ENCODE data around the gene HAPSTR1. TPM values are rescaled to one million over a fixed set of nuclear protein-coding genes. Genes with fewer than 3 reads are reported as not detected.

Gene HAPSTR1
- total and polyA plus RNA-seq, 4 donors = 14.0 to 67.5 (median 42.3) TPM

DNA sequence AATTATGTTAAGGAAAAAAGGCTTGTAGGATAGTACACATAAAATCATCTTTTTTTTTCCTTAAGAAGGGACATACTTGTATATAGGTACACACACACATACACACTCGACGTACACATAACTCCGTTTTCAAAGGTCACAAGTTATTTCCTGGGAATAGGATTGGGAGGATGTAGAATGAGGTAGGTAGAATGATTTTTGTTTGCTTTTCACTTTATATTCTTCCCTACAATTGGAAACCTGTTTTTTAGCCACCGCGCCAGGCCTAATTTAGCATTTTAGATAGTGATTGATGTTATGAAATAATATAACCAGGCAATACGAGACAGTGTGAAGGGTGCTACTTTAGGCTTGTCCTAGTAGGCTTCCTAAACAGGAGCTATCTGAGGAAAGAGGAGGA lies 1.8 kb upstream of the HAPSTR1 start:
- ATAC-seq (ENCODE audit: low FRiP score) (no peak), DNase-seq (no peak)
- Histone ChIP-seq H3K4me3 (ENCODE audit: low read length in 2 of 2) (no peak overlapping the region), H3K9me3 (ENCODE audit: control insufficient read depth, low read length) (no peaks in the 10 kb centered on the region), H3K36me3 (ENCODE audit: control insufficient read depth in 1 of 2, insufficient read depth in 2 of 2, low read length in 1 of 2) (no peaks in the 10 kb centered on the region), H3K4me1 (ENCODE audit: control insufficient read depth in 1 of 2, insufficient read depth in 2 of 2, low read length in 2 of 2) (peaks cover 0 to 2% of the 10 kb centered on the region in 2 donors), H3K27ac (ENCODE audit: low read depth in 1 of 2, low read length in 2 of 2) (peak overlapping the region in 1 of 2 donors; percentile 9), H3K27me3 (ENCODE audit: control insufficient read depth in 1 of 2, insufficient read depth in 2 of 2, low read length in 1 of 2) (peaks cover 0 to 2% of the 10 kb centered on the region in 2 donors)
- WGBS, 2 donors = 89 to 92% methylated on average over 6 of the region's 6 CpGs
- intact Hi-C loops (cut with DNase I) = loop anchor here in 1 of 2 donors (5.0 kb wide), 1 partner anchor 42 kb away; no protein-coding TSS in a partner anchor

DNA sequence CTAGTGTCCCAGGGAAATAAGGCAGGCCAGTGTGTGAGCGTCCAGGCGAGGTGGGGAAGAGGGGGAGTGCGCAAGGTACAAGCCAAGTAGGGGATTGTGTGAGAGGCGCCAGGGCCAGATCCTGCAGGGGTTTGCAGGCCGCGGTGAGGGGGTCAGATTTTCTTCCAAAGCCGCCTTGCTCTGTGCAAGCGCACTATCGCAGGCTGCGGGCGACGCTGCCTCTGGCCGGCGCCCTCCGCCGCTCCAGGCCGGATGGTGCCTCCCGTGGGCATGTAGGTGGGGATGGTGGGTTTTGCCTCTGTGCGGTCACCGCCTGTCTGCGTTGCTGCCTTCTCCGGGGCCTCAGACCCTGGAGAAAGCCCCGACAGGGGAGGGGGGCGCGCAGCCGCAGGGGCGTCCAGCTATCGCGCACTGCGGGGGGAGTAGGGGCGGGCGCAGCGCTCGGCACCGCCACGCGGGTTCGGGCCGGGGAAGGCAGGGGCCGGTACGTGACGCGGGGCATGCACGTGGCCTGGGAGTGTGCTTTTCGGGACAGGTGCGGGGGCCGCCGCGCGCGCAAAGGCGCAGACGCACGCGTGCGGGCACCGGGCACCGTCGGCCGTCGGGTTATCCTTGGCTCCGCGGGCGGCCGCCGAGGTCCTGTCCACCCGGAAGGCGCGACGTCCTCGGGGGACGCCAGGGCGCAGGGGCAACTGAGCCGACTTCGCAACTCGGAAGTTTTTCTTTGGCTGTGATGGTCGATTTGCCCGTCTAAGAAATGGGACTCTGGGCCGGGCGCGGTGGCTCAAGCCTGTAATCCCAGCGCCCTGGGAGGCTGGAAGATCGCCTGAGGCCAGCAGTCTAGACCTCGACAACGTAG lies 1.1 kb upstream of the HAPSTR1 start:
- no peaks in the 10 kb centered on the region for H3K9me3 ChIP-seq (ENCODE audit: control insufficient read depth, low read length)
- peaks cover 0 to 2% of the 10 kb centered on the region in 2 donors for H3K4me1 ChIP-seq (ENCODE audit: control insufficient read depth in 1 of 2, insufficient read depth in 2 of 2, low read length in 2 of 2)
- WGBS, 2 donors = 4 to 5% methylated on average over 84 to 85 of the region's 85 CpGs
- ATAC-seq (ENCODE audit: low FRiP score) = peak; percentile 17
- peak overlapping the region; percentile 7 to 44 for H3K4me3 ChIP-seq (ENCODE audit: low read length in 2 of 2)
- H3K27ac ChIP-seq (ENCODE audit: low read depth in 1 of 2, low read length in 2 of 2) = peak overlapping the region in 1 of 2 donors; percentile 81
- intact Hi-C loops (cut with DNase I) = loop anchor here in 1 of 2 donors (5.0 kb wide), 1 partner anchor 43 kb away; no protein-coding TSS in a partner anchor
- peaks cover 0 to 2% of the 10 kb centered on the region in 2 donors for H3K27me3 ChIP-seq (ENCODE audit: control insufficient read depth in 1 of 2, insufficient read depth in 2 of 2, low read length in 1 of 2)
- no peaks in the 10 kb centered on the region for H3K36me3 ChIP-seq (ENCODE audit: control insufficient read depth in 1 of 2, insufficient read depth in 2 of 2, low read length in 1 of 2)
- DNase-seq = peak; percentile 64 to 84

DNA sequence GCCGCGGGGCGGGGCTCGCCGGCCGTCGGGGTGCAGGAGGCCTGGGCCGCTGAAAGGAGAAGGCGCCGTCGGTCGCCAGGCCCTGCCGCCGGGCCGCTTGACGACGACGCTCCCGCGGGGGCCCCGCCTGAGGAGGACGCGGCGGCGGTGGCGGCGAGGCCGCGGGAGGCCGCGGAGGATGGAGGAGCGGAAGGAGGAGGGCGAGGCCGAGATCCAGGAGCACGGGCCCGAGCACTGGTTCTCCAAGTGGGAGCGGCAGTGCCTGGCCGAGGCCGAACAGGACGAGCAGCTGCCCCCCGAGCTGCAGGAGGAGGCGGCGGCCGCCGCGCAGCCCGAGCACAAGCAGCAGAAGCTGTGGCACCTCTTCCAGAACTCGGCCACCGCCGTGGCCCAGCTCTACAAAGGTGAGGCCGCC lies 430 bp downstream of the HAPSTR1 start:
- Histone ChIP-seq H3K36me3 (ENCODE audit: control insufficient read depth in 1 of 2, insufficient read depth in 2 of 2, low read length in 1 of 2) (no peaks in the 10 kb centered on the region), H3K27ac (ENCODE audit: low read depth in 1 of 2, low read length in 2 of 2) (peak overlapping the region; percentile 97 to 98), H3K27me3 (ENCODE audit: control insufficient read depth in 1 of 2, insufficient read depth in 2 of 2, low read length in 1 of 2) (peaks cover 0 to 2% of the 10 kb centered on the region in 2 donors), H3K4me1 (ENCODE audit: control insufficient read depth in 1 of 2, insufficient read depth in 2 of 2, low read length in 2 of 2) (peaks cover 0 to 2% of the 10 kb centered on the region in 2 donors), H3K9me3 (ENCODE audit: control insufficient read depth, low read length) (no peaks in the 10 kb centered on the region), H3K4me3 (ENCODE audit: low read length in 2 of 2) (peak overlapping the region; percentile 94 to 99)
- WGBS, 2 donors = 0 to 1% methylated on average over 23 to 51 of the region's 51 CpGs
- intact Hi-C loops (cut with DNase I) = loop anchor here in 1 of 2 donors (5.0 kb wide), 1 partner anchor 45 kb away; no protein-coding TSS in a partner anchor
- ATAC-seq (ENCODE audit: low FRiP score) = no peak
- peak; percentile 68 to 82 for DNase-seq

DNA sequence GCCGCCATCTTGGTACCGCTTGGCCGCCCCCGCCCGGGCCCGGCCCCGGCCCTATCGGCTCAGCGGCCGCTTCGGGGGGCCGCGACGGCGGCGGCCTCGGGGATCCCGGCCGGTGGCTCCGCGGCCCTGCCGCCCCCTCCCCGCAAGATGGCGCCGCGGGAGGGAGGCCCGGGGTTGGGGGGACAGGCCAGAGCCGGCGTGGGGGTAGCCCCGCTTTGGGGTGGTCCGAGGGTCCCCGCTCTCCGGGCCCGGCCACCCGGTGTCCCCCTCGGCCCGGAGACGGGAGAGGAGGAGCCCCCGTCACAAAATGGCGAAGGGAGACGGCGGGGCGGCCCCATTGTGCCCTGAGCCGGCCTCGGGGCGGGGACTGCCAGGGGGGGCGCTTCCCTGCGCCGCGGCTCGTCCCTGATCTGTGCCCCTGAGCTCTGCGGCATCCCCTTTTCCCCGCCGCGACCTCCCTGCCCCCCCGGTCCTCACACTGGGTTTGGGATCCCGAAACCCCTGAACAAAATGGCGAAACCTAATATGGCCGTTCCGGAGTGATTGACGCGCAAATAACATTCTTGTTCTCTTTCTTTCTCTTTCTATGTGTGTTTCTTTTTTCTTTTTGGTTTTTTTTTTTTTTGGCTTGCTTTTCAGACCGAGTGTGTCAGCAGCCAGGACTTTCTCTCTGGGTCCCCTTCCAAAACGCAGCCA lies 986 bp downstream of the HAPSTR1 start:
- Histone ChIP-seq H3K9me3 (ENCODE audit: control insufficient read depth, low read length) (no peaks in the 10 kb centered on the region), H3K27ac (ENCODE audit: low read depth in 1 of 2, low read length in 2 of 2) (peak overlapping the region; percentile 97 to 98), H3K4me1 (ENCODE audit: control insufficient read depth in 1 of 2, insufficient read depth in 2 of 2, low read length in 2 of 2) (peaks cover 0 to 4% of the 10 kb centered on the region in 2 donors), H3K36me3 (ENCODE audit: control insufficient read depth in 1 of 2, insufficient read depth in 2 of 2, low read length in 1 of 2) (no peaks in the 10 kb centered on the region), H3K27me3 (ENCODE audit: control insufficient read depth in 1 of 2, insufficient read depth in 2 of 2, low read length in 1 of 2) (peaks cover 0 to 2% of the 10 kb centered on the region in 2 donors), H3K4me3 (ENCODE audit: low read length in 2 of 2) (peak overlapping the region; percentile 94 to 99)
- ATAC-seq (ENCODE audit: low FRiP score) = peak; percentile 11
- intact Hi-C loops (cut with DNase I) = loop anchor here in 1 of 2 donors (5.0 kb wide), 1 partner anchor 45 kb away; no protein-coding TSS in a partner anchor
- 0 to 1% methylated on average over 38 to 64 of the region's 64 CpGs for WGBS, 2 donors
- DNase-seq = peak; percentile 65 to 83

DNA sequence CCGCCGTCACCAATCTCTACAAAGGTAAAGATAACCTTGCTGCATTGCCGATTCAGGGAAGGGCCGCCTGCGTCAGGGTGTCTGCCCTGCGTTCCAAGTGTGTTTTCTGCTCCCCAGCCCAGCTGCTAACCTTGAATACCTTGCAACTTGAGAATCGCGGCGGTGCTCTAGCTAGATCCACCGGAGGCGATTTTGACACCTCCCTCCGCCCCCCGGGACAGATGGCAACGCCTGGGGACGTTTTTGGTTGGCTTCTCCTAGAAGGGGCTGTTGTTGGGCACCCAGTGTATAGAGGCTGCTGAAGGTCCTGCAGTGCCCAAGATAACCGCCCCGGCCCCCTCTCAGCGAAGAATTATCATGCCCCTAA lies 1.5 kb downstream of the HAPSTR1 start:
- Histone ChIP-seq H3K9me3 (ENCODE audit: control insufficient read depth, low read length) (no peaks in the 10 kb centered on the region), H3K27me3 (ENCODE audit: control insufficient read depth in 1 of 2, insufficient read depth in 2 of 2, low read length in 1 of 2) (peaks cover 0 to 2% of the 10 kb centered on the region in 2 donors), H3K4me1 (ENCODE audit: control insufficient read depth in 1 of 2, insufficient read depth in 2 of 2, low read length in 2 of 2) (peaks cover 4 to 5% of the 10 kb centered on the region in 2 donors), H3K4me3 (ENCODE audit: low read length in 2 of 2) (peak overlapping the region; percentile 94 to 99), H3K27ac (ENCODE audit: low read depth in 1 of 2, low read length in 2 of 2) (peak overlapping the region in 1 of 2 donors; percentile 98), H3K36me3 (ENCODE audit: control insufficient read depth in 1 of 2, insufficient read depth in 2 of 2, low read length in 1 of 2) (no peaks in the 10 kb centered on the region)
- ATAC-seq (ENCODE audit: low FRiP score) (no peak), DNase-seq (peak in 1 of 2 donors; percentile 63)
- intact Hi-C loops (cut with DNase I) = loop anchor here in 1 of 2 donors (5.0 kb wide), 1 partner anchor 46 kb away; no protein-coding TSS in a partner anchor
- WGBS, 2 donors = 0 to 1% methylated on average over 18 of the region's 18 CpGs

DNA sequence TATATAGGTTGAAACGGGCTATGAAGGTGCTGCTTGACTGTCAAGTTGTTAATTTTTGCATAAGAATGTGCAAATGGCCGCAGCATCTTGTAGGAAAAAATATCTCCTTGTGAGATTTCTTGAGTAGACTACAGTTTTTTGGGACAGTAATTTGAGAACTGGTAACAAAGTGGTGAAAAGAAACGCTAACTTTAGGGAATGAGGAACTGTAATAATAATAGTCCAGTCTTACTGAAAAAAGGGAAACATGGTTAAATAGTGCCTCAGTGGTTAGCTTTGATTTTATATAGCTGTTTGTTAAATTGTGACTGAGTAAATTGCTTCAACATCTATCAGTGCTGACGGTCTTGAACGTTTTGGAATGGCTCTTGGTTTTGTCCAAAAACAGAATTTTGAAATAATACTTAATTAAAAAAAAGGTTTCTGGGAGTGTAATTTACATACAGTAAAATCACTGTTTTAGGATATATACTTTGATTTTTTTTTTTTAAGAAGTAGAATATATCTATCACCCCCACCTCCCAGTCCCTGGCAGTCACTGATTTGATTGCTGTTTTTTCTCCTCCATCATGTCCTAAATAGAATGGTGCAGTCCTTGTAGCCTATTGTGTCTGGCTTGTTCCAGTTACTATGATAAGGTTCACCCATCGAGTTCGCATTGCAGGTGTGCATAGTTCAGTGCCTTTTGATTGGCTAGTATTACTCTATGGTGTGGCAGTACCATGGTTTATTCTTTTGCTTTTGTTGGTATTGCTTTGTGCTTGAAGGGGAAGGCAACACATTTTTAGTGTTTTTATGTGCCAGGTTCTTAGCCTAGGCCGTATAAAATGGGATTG lies 2.8 kb downstream of the HAPSTR1 start:
- H3K27me3 ChIP-seq (ENCODE audit: control insufficient read depth in 1 of 2, insufficient read depth in 2 of 2, low read length in 1 of 2) = peaks cover 0 to 2% of the 10 kb centered on the region in 2 donors
- H3K4me1 ChIP-seq (ENCODE audit: control insufficient read depth in 1 of 2, insufficient read depth in 2 of 2, low read length in 2 of 2) = peaks cover 4 to 5% of the 10 kb centered on the region in 2 donors
- DNase-seq (no peak), ATAC-seq (ENCODE audit: low FRiP score) (no peak)
- H3K9me3 ChIP-seq (ENCODE audit: control insufficient read depth, low read length) = no peaks in the 10 kb centered on the region
- WGBS, 2 donors = 11 to 12% methylated on average over 8 of the region's 8 CpGs
- H3K4me3 ChIP-seq (ENCODE audit: low read length in 2 of 2) = peak overlapping the region; percentile 38 to 99
- H3K27ac ChIP-seq (ENCODE audit: low read depth in 1 of 2, low read length in 2 of 2) = no peak overlapping the region
- no peaks in the 10 kb centered on the region for H3K36me3 ChIP-seq (ENCODE audit: control insufficient read depth in 1 of 2, insufficient read depth in 2 of 2, low read length in 1 of 2)
- intact Hi-C loops (cut with DNase I) = loop anchor here in 1 of 2 donors (5.0 kb wide), 1 partner anchor 47 kb away; no protein-coding TSS in a partner anchor

DNA sequence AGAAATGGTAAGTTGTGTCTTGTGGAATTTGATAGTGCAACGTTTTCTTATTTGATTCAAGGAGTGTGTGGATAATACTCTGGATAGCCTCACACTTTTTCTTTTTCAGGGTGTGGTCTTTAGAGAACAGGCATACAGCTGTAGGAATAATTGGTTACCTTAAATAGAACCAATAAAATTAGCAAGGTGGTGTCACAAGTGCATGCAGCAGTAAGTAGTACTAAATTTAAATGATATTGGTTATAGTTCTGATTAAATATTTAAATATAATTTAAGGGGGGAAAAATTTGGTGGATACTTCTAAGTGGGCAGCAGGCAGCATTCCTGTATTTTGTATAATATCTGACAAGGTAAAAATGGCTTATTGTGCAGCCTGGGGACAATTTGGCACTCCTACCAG lies 3.7 kb downstream of the HAPSTR1 start:
- Histone ChIP-seq H3K27me3 (ENCODE audit: control insufficient read depth in 1 of 2, insufficient read depth in 2 of 2, low read length in 1 of 2) (peaks cover 0 to 2% of the 10 kb centered on the region in 2 donors), H3K4me1 (ENCODE audit: control insufficient read depth in 1 of 2, insufficient read depth in 2 of 2, low read length in 2 of 2) (peaks cover 4 to 5% of the 10 kb centered on the region in 2 donors), H3K9me3 (ENCODE audit: control insufficient read depth, low read length) (no peaks in the 10 kb centered on the region), H3K27ac (ENCODE audit: low read depth in 1 of 2, low read length in 2 of 2) (no peak overlapping the region), H3K36me3 (ENCODE audit: control insufficient read depth in 1 of 2, insufficient read depth in 2 of 2, low read length in 1 of 2) (peaks cover 0 to 1% of the 10 kb centered on the region in 2 donors), H3K4me3 (ENCODE audit: low read length in 2 of 2) (no peak overlapping the region)
- ATAC-seq (ENCODE audit: low FRiP score) (no peak), DNase-seq (no peak)
- 2 to 4% methylated on average over 1 of the region's 1 CpG for WGBS, 2 donors
- intact Hi-C loops (cut with DNase I) = no loop called here
